Cortex of kidney (tissue), 1 donor: ENCODE results near the gene GPATCH3.
A peak's percentile ranks its signal among the peaks of the same experiment; 100 is the strongest.
"Not testable (repeated sequence)": the region's sequence is repeated elsewhere in the genome, so short reads cannot be mapped to it uniquely, and the experiment has no call there.

Experiments
- DNase-seq: peaks from one replicate; lab custom pipeline; 2025; lab: John Stamatoyannopoulos, UW

The GPATCH3 gene

GRCh38 chr1:26900001-26900814, at the start of gene GPATCH3:
Gene GPATCH3, minus strand, starts transcription at chr1:26900467. Its CDS starts 25 bp downstream, at chr1:26900442.
- DNase-seq = peak; percentile 15

- DNase-seq = no peak
Observed at GRCh38 chr1:26949926-26950319, 49.7 kb upstream of the GPATCH3 start.

GRCh38 chr1:26949266-26949925, 49.1 kb upstream of the GPATCH3 start:
- DNase-seq = no peak

GRCh38 chr1:26948725-26949057, 48.4 kb upstream of the GPATCH3 start:
- DNase-seq = not testable (repeated sequence)

GRCh38 chr1:26946270-26946669, 46.0 kb upstream of the GPATCH3 start:
- no peak for DNase-seq

- DNase-seq = no peak
Observed at GRCh38 chr1:26945728-26946127, 45.5 kb upstream of the GPATCH3 start.

- DNase-seq = no peak
Observed at GRCh38 chr1:26945138-26945537, 44.9 kb upstream of the GPATCH3 start.

GRCh38 chr1:26942656-26943055, 42.4 kb upstream of the GPATCH3 start:
- DNase-seq = no peak

- DNase-seq = no peak
Observed at GRCh38 chr1:26941311-26941710, 41.0 kb upstream of the GPATCH3 start.

GRCh38 chr1:26938659-26939025, 38.4 kb upstream of the GPATCH3 start:
- no peak for DNase-seq

- no peak for DNase-seq
Observed at GRCh38 chr1:26938004-26938658, 37.9 kb upstream of the GPATCH3 start.

- DNase-seq = no peak
Observed at GRCh38 chr1:26936823-26937222, 36.6 kb upstream of the GPATCH3 start.

GRCh38 chr1:26932531-26932930, 32.3 kb upstream of the GPATCH3 start:
- DNase-seq = no peak

- DNase-seq = no peak
Observed at GRCh38 chr1:26923711-26924110, 23.4 kb upstream of the GPATCH3 start.

- DNase-seq = no peak
Observed at GRCh38 chr1:26922901-26923300, 22.6 kb upstream of the GPATCH3 start.

GRCh38 chr1:26922431-26922729, 22.1 kb upstream of the GPATCH3 start:
- no peak for DNase-seq

GRCh38 chr1:26921540-26922430, 21.5 kb upstream of the GPATCH3 start, which contains the start of gene NUDC:
Gene NUDC, plus strand, starts transcription at chr1:26921743. Its CDS starts 106 bp downstream, at chr1:26921849.
- DNase-seq = peak; percentile 42

GRCh38 chr1:26921126-26921539, 20.9 kb upstream of the GPATCH3 start:
- no peak for DNase-seq

- no peak for DNase-seq
Observed at GRCh38 chr1:26915204-26915842, 15.1 kb upstream of the GPATCH3 start.

GRCh38 chr1:26913754-26914619, 13.7 kb upstream of the GPATCH3 start, which contains the start of gene NR0B2:
Gene NR0B2, minus strand, starts transcription at chr1:26913975. Its CDS starts 35 bp downstream, at chr1:26913940.
- DNase-seq = no peak

- DNase-seq = no peak
Observed at GRCh38 chr1:26913389-26913753, 13.1 kb upstream of the GPATCH3 start.
